MM.1S (cell line): ENCODE results near the gene RHOBTB3.

Experiments
- DNase-seq: peaks from one replicate; pipeline ENCODE4 v3.0.0-alpha.2; 2015
- H2AFZ ChIP-seq: fragments of 300-600 bp; sonication (generic); 2 replicates; pipeline ENCODE4 v1.6.0; 2016; ENCODE audit warnings: antibody characterized with exemption, low read length
- H3F3A ChIP-seq: fragments of 300-600 bp; sonication (generic); 2 replicates; pipeline ENCODE4 v1.6.1; 2016; ENCODE audit warnings: mild to moderate bottlenecking, antibody characterized with exemption, low read length, moderate library complexity, mixed read lengths; ENCODE audit not compliant: insufficient read depth
- H3K27ac ChIP-seq: fragments of 300-600 bp; sonication (generic); 2 replicates; pipeline ENCODE4 v1.5.1; 2016; ENCODE audit warnings: mild to moderate bottlenecking, low read length
- H3K27me3 ChIP-seq: fragments of 300-600 bp; sonication (generic); replicated peaks from 2 replicates; pipeline ENCODE4 v1.6.0; 2016; ENCODE audit warnings: low read length; ENCODE audit not compliant: insufficient read depth
- H3K36me3 ChIP-seq: fragments of 300-600 bp; sonication (generic); replicated peaks from 2 replicates; pipeline ENCODE4 v1.6.1; 2016; ENCODE audit warnings: mild to moderate bottlenecking, low read length, mixed read lengths; ENCODE audit not compliant: insufficient read depth
- H3K4me1 ChIP-seq: fragments of 300-600 bp; sonication (generic); 2 replicates; pipeline ENCODE4 v1.6.1; 2016; ENCODE audit warnings: low read length, mixed read lengths
- H3K4me2 ChIP-seq: fragments of 300-600 bp; sonication (generic); 2 replicates; pipeline ENCODE4 v1.6.0; 2016; ENCODE audit warnings: low read depth, low read length
- H3K4me3 ChIP-seq: fragments of 300-600 bp; sonication (generic); 2 replicates; pipeline ENCODE4 v1.5.1; 2016; ENCODE audit warnings: low read length, mixed read lengths
- H3K79me2 ChIP-seq: fragments of 300-600 bp; sonication (generic); 2 replicates; pipeline ENCODE4 v1.6.1; 2016; ENCODE audit warnings: mixed run types, low read length, mixed read lengths
- H3K9ac ChIP-seq: fragments of 300-600 bp; sonication (generic); 2 replicates; pipeline ENCODE4 v1.6.1; 2016; ENCODE audit warnings: low read length, mixed read lengths
- H3K9me2 ChIP-seq: fragments of 300-600 bp; sonication (generic); replicated peaks from 2 replicates; pipeline ENCODE4 v1.6.1; 2016; ENCODE audit warnings: mild to moderate bottlenecking, low read length, mixed read lengths; ENCODE audit not compliant: insufficient read depth
- H3K9me3 ChIP-seq: fragments of 300-600 bp; sonication (generic); replicated peaks from 2 replicates; pipeline ENCODE4 v1.6.1; 2016; ENCODE audit warnings: mild to moderate bottlenecking, low read length, mixed read lengths; ENCODE audit not compliant: insufficient read depth
- H4K20me1 ChIP-seq: fragments of 300-600 bp; sonication (generic); 2 replicates; pipeline ENCODE4 v1.6.1; 2016; ENCODE audit warnings: mild to moderate bottlenecking, low read length, moderate library complexity, mixed read lengths; ENCODE audit not compliant: insufficient read depth
- EZH2 ChIP-seq: fragments of 300-600 bp; sonication (generic); optimal IDR thresholded peaks from 2 replicates; pipeline ENCODE3; 2017; ENCODE audit warnings: low read depth, mild to moderate bottlenecking, antibody characterized with exemption, low read length, mixed read lengths
- EZH2phosphoT487 ChIP-seq: fragments of 300-600 bp; sonication (generic); IDR thresholded peaks from 2 replicates; pipeline ENCODE4 v1.6.1; 2018; ENCODE audit warnings: antibody characterized with exemption, low read length
- TF ChIP-seq, protein P1 (sequence below): fragments of 300-600 bp; sonication (generic); IDR thresholded peaks from 2 replicates; pipeline ENCODE4 v1.5.1; 2016; ENCODE audit warnings: antibody characterized with exemption, low read length, mixed read lengths

The RHOBTB3 gene

DNA sequence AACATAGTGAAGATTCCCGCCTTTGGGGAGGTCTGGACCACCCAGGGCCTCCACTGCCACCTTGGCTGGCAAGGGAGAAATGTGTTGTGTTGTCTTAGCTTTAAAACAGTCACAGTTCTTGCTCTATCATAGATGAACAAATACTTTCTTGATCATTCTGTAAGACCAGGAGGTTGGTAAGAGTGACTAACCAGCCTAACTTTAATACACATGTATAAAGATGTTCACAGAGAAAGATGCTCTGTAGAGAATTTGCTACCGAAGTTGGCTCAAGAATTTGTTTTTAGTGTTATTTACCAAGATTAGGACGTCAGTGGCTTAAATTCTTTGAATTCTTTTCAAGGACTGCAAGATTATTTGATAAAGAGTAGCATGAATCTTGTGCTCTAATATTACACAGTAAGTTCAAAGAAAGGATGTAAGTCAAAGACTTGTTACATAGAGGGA lies 63.0 kb downstream of the RHOBTB3 start:
- Histone ChIP-seq H3K4me3 (no peak overlapping the region), H3K79me2 (no peaks in the 10 kb centered on the region), H3K9me3 (no peaks in the 10 kb centered on the region), H3K9ac (no peak overlapping the region), H3K4me2 (no peak overlapping the region), H3K9me2 (no peaks in the 10 kb centered on the region), H3K27ac (no peak overlapping the region), H2AFZ (no peak overlapping the region), H4K20me1 (no peaks in the 10 kb centered on the region), H3K27me3 (no peaks in the 10 kb centered on the region), H3K36me3 (no peaks in the 10 kb centered on the region), H3K4me1 (peaks cover 5% of the 10 kb centered on the region), H3F3A (no peaks in the 10 kb centered on the region)
- DNase-seq: no peak
- no peak for TF ChIP-seq EZH2phosphoT487
- no peak for TF ChIP-seq EZH2
- TF ChIP-seq, protein P1, sequence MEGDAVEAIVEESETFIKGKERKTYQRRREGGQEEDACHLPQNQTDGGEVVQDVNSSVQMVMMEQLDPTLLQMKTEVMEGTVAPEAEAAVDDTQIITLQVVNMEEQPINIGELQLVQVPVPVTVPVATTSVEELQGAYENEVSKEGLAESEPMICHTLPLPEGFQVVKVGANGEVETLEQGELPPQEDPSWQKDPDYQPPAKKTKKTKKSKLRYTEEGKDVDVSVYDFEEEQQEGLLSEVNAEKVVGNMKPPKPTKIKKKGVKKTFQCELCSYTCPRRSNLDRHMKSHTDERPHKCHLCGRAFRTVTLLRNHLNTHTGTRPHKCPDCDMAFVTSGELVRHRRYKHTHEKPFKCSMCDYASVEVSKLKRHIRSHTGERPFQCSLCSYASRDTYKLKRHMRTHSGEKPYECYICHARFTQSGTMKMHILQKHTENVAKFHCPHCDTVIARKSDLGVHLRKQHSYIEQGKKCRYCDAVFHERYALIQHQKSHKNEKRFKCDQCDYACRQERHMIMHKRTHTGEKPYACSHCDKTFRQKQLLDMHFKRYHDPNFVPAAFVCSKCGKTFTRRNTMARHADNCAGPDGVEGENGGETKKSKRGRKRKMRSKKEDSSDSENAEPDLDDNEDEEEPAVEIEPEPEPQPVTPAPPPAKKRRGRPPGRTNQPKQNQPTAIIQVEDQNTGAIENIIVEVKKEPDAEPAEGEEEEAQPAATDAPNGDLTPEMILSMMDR: no peak

- no peaks in the 10 kb centered on the region for H3F3A ChIP-seq
- H3K9ac ChIP-seq: no peak overlapping the region
- TF ChIP-seq, protein P1: no peak
- TF ChIP-seq EZH2: no peak
- no peak for TF ChIP-seq EZH2phosphoT487
- no peak for DNase-seq
- no peaks in the 10 kb centered on the region for H3K79me2 ChIP-seq
- no peaks in the 10 kb centered on the region for H3K4me1 ChIP-seq
- H2AFZ ChIP-seq: no peak overlapping the region
- H4K20me1 ChIP-seq: no peaks in the 10 kb centered on the region
- H3K4me2 ChIP-seq: no peak overlapping the region
- no peaks in the 10 kb centered on the region for H3K9me2 ChIP-seq
- H3K27ac ChIP-seq: no peak overlapping the region
- no peaks in the 10 kb centered on the region for H3K9me3 ChIP-seq
- H3K4me3 ChIP-seq: no peak overlapping the region
- no peaks in the 10 kb centered on the region for H3K36me3 ChIP-seq
- H3K27me3 ChIP-seq: no peaks in the 10 kb centered on the region
These were observed 66.2 kb downstream of the RHOBTB3 start for GRCh38 chr5:95797301-95797700.

- no peak overlapping the region for H3K4me3 ChIP-seq
- H2AFZ ChIP-seq: no peak overlapping the region
- H3K36me3 ChIP-seq: no peaks in the 10 kb centered on the region
- TF ChIP-seq EZH2: no peak
- no peak for TF ChIP-seq EZH2phosphoT487
- TF ChIP-seq, protein P1: no peak
- H3K9me2 ChIP-seq: no peaks in the 10 kb centered on the region
- no peak overlapping the region for H3K27ac ChIP-seq
- H3F3A ChIP-seq: no peaks in the 10 kb centered on the region
- DNase-seq: no peak
- no peak overlapping the region for H3K9ac ChIP-seq
- no peak overlapping the region for H3K4me2 ChIP-seq
- H3K4me1 ChIP-seq: no peaks in the 10 kb centered on the region
- no peaks in the 10 kb centered on the region for H4K20me1 ChIP-seq
- no peaks in the 10 kb centered on the region for H3K9me3 ChIP-seq
- H3K79me2 ChIP-seq: no peaks in the 10 kb centered on the region
- no peaks in the 10 kb centered on the region for H3K27me3 ChIP-seq
These were observed 66.9 kb downstream of the RHOBTB3 start for GRCh38 chr5:95798048-95798447.
